OCI-LY3 (cell line): ENCODE results near the gene DHDDS.

Experiments
- H2AFZ ChIP-seq: fragments of 200-600, 300-600 bp; shearing (Covaris generic); 2 replicates; pipeline ENCODE4 v1.6.0; 2014; ENCODE audit warnings: antibody characterized with exemption, low read depth, low read length
- H3K27ac ChIP-seq: fragments of 200-600, 300-600 bp; sonication (generic); 2 replicates; pipeline ENCODE4 v1.5.1; 2014; ENCODE audit warnings: mild to moderate bottlenecking, low read length, moderate library complexity, mixed read lengths
- H3K27me3 ChIP-seq: fragments of 200-600, 300-600 bp; sonication (generic); 2 replicates; pipeline ENCODE4 v1.6.1; 2014; ENCODE audit warnings: low read depth, low read length, mixed read lengths
- H3K36me3 ChIP-seq: fragments of 200-600, 300-600 bp; sonication (generic); replicated peaks from 2 replicates; pipeline ENCODE3; 2014; ENCODE audit warnings: low read depth, low read length, mixed read lengths
- H3K4me1 ChIP-seq: fragments of 300-600, 200-600 bp; sonication (generic); 2 replicates; pipeline ENCODE4 v1.6.1; 2014; ENCODE audit warnings: low read length, mixed read lengths
- H3K4me2 ChIP-seq: fragments of 200-600, 300-600 bp; sonication (generic); 2 replicates; pipeline ENCODE4 v1.6.1; 2014; ENCODE audit warnings: low read length, mixed read lengths
- H3K4me3 ChIP-seq: fragments of 300-600, 200-600 bp; sonication (generic); 2 replicates; pipeline ENCODE4 v1.5.1; 2014; ENCODE audit warnings: antibody characterized with exemption, mild to moderate bottlenecking, low read length, moderate library complexity
- H3K79me2 ChIP-seq: fragments of 300-600, 200-600 bp; shearing (Covaris generic); 2 replicates; pipeline ENCODE4 v1.6.1; 2014; ENCODE audit warnings: mild to moderate bottlenecking, low read length, mixed read lengths
- H3K9ac ChIP-seq: fragments of 300-600, 200-600 bp; shearing (Covaris generic); 2 replicates; pipeline ENCODE4 v1.6.0; 2014; ENCODE audit warnings: mild to moderate bottlenecking, low read length, moderate library complexity
- H3K9me3 ChIP-seq: fragments of 200-600, 300-600 bp; shearing (Covaris generic); 2 replicates; pipeline ENCODE4 v1.6.1; 2014; ENCODE audit warnings: low read length, mixed read lengths; ENCODE audit not compliant: insufficient read depth
- H4K20me1 ChIP-seq: fragments of 200-600, 300-600 bp; sonication (generic); 2 replicates; pipeline ENCODE4 v1.6.1; 2016; ENCODE audit warnings: low read length, mixed read lengths; ENCODE audit not compliant: insufficient read depth
- EZH2phosphoT487 ChIP-seq: fragments of 200-600 bp; shearing (Covaris generic); IDR thresholded peaks from 2 replicates; pipeline ENCODE4 v1.6.1; 2018; ENCODE audit warnings: antibody characterized with exemption, mixed run types, low read depth
- TF ChIP-seq, protein P1 (sequence below): fragments of 200-600, 300-600 bp; sonication (generic); IDR thresholded peaks from 2 replicates; pipeline ENCODE4 v1.5.1; 2014; ENCODE audit warnings: antibody characterized with exemption, low read length, low read depth

DHDDS gene

DNA sequence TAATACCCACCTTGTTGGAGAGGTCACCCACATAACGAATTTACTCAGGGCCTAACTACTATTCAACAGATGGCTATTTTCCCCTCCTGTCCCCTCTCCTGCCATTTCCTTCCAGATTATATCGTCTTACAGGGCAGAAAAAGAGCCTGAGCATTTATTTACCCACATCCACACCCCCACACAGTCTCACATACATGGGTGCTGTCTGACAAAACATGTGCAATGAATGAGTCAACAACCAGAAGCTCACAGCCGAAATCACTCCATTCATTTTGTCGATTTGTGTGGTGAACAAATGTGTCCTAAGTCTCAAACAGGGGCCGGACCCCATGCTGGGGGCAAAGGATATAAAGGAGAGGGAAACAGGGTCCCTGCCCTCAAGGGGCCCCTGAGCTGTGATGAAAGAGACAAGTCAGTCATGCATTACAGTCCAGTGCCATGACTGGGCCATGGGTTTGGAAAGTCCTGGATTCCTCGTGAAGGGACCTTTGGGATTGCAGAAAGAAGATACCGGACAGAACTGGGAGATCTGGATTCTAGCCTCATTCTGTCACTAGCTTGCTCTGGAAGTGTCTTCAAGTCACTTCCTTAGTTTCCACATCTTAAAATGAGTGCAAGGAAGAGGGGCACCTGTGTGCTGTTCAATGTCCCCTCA is 43.2 kb upstream of the DHDDS start:
- TF ChIP-seq, protein P1, sequence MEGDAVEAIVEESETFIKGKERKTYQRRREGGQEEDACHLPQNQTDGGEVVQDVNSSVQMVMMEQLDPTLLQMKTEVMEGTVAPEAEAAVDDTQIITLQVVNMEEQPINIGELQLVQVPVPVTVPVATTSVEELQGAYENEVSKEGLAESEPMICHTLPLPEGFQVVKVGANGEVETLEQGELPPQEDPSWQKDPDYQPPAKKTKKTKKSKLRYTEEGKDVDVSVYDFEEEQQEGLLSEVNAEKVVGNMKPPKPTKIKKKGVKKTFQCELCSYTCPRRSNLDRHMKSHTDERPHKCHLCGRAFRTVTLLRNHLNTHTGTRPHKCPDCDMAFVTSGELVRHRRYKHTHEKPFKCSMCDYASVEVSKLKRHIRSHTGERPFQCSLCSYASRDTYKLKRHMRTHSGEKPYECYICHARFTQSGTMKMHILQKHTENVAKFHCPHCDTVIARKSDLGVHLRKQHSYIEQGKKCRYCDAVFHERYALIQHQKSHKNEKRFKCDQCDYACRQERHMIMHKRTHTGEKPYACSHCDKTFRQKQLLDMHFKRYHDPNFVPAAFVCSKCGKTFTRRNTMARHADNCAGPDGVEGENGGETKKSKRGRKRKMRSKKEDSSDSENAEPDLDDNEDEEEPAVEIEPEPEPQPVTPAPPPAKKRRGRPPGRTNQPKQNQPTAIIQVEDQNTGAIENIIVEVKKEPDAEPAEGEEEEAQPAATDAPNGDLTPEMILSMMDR = no peak
- TF ChIP-seq EZH2phosphoT487 = no peak
- Histone ChIP-seq H3K4me1 (no peaks in the 10 kb centered on the region), H3K27ac (no peak overlapping the region), H2AFZ (no peak overlapping the region), H3K36me3 (no peaks in the 10 kb centered on the region), H4K20me1 (no peaks in the 10 kb centered on the region), H3K9ac (no peak overlapping the region), H3K4me2 (no peak overlapping the region), H3K9me3 (no peaks in the 10 kb centered on the region), H3K27me3 (no peaks in the 10 kb centered on the region), H3K4me3 (no peak overlapping the region), H3K79me2 (no peaks in the 10 kb centered on the region)

DNA sequence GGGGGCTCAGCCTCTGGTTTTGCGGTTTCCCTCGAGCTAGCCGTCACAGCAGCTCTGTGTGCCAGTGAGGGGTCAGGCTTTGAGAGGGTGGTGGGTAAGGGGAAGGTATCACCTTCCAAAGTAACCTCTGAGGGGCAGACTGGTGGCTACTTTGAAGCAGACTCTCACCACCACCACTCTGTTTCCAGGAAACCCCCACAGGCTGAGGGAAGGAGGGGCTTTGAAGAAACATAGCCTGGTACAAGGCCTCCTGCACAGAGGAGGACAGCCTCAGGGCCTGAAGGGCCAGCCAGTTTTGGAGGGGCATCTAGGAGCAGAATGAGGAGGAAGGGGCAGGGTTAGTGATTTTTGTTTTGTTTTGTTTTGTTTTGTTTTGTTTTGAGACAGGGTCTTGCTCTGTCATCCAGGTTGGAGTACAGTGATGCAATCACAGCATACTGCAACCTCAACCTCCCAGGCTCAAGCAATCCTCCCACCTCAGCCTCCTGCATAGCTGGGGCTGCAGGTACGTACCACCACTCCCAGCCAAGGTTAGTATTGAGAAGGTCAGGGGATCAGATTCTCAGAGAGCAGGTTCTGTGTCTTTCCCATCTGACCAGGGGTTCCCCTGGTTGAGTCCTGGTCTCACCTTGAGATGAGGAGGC is 42.4 kb upstream of the DHDDS start:
- H3K4me1 ChIP-seq = no peaks in the 10 kb centered on the region
- no peak overlapping the region for H3K9ac ChIP-seq
- H3K27ac ChIP-seq = no peak overlapping the region
- H3K36me3 ChIP-seq = no peaks in the 10 kb centered on the region
- H2AFZ ChIP-seq = no peak overlapping the region
- no peaks in the 10 kb centered on the region for H3K79me2 ChIP-seq
- H3K9me3 ChIP-seq = no peaks in the 10 kb centered on the region
- no peak overlapping the region for H3K4me2 ChIP-seq
- TF ChIP-seq EZH2phosphoT487 = no peak
- TF ChIP-seq, protein P1 = no peak
- no peaks in the 10 kb centered on the region for H4K20me1 ChIP-seq
- H3K4me3 ChIP-seq = no peak overlapping the region
- H3K27me3 ChIP-seq = no peaks in the 10 kb centered on the region

DNA sequence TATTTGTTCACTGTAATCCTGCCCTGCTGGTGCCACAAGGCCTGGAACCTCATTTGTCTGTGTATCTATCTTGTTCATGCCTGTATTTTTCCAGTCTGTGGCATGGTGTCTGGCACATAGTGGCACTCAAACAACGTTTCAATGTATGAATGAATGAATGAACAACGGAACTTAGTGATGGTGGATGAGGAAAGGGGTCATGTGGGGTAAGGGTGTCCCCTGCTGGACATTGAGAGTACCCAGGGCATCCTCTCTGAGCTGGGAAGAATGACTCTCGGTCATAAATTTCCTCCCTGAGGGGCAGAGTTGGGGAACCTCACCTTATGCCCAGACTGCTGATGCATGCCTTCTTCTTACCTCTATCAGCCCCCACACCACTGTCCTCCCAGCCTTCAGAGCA is 40.7 kb upstream of the DHDDS start:
- Histone ChIP-seq H3K4me2 (no peak overlapping the region), H2AFZ (no peak overlapping the region), H3K9me3 (no peaks in the 10 kb centered on the region), H3K4me3 (no peak overlapping the region), H3K4me1 (no peaks in the 10 kb centered on the region), H3K79me2 (no peaks in the 10 kb centered on the region), H3K27ac (no peak overlapping the region), H3K9ac (no peak overlapping the region), H4K20me1 (no peaks in the 10 kb centered on the region), H3K36me3 (no peaks in the 10 kb centered on the region), H3K27me3 (no peaks in the 10 kb centered on the region)
- TF ChIP-seq, protein P1 = 0 out of 2 replicates have a peak, but pooled peaks have one; percentile 12
- no peak for TF ChIP-seq EZH2phosphoT487

DNA sequence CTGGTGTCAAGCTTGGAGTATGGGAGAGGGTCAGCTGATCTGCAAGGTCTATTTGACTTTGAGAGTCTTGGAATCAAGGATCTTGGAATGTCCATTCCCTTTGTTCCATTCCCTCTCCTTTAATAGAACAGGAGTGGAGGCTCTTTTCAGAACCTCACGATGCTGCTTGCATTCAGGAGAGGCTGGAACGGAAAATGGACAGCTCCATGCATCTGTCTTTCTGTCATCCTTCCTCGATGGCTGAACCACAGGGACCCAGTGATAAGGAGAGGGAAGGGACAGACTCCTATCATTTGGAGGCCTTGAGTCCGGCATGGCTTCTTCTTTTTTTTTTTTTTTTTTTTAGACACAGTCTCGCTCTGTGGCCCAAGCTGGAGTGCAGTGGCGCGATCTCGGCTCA is 36.4 kb upstream of the DHDDS start:
- Histone ChIP-seq H3K4me1 (no peaks in the 10 kb centered on the region), H3K27ac (no peak overlapping the region), H3K79me2 (no peaks in the 10 kb centered on the region), H3K27me3 (no peaks in the 10 kb centered on the region), H3K36me3 (no peaks in the 10 kb centered on the region), H3K4me3 (no peak overlapping the region), H3K9me3 (no peaks in the 10 kb centered on the region), H4K20me1 (no peaks in the 10 kb centered on the region), H2AFZ (no peak overlapping the region), H3K9ac (no peak overlapping the region), H3K4me2 (no peak overlapping the region)
- TF ChIP-seq, protein P1 = no peak
- TF ChIP-seq EZH2phosphoT487 = no peak
